Glomerular visceral epithelial cell (primary cell): Measurements from ENCODE around the gene VPREB3.
A peak's percentile ranks its signal among the peaks of the same experiment; 100 is the strongest.

Experiments used
- DNase-seq: peaks from one replicate; pipeline ENCODE4 v3.0.0-alpha.2; 2016; ENCODE audit errors: extremely low spot score

VPREB3 gene

DNA sequence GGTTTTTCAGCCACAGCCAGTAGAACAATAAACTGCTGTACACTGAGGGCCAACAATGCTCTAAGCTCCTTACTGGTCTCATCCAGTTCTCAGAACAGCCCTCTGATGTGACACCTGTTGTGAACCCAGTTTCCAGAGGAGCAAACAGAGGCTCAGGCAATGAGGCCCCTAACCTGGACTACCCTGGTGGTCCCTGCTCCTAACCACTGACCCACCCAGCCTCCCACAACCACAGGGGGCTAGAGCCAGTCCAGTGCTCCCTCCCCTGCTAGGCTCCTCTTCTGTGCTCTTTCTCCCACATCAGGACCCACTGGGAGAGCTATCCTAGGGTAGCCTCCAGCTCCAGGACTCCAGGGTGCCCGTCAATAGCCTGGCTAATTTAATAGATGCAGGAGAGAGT is 28.5 kb upstream of the VPREB3 start:
- no peak for DNase-seq

DNA sequence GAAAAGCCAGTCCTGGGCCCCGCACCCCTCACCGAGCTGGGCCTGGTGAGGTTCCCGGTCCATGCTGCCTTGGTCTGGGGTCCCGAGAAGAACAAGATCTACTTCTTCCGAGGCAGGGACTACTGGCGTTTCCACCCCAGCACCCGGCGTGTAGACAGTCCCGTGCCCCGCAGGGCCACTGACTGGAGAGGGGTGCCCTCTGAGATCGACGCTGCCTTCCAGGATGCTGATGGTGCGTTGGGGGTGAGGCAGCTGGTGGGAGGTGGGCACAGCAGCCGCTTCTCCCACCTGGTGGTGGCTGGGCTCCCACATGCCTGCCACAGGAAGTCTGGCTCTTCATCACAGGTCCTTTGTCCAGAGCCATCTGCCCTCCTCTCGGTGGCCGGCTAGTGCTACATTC is 28.0 kb upstream of the VPREB3 start:
- DNase-seq: no peak

DNA sequence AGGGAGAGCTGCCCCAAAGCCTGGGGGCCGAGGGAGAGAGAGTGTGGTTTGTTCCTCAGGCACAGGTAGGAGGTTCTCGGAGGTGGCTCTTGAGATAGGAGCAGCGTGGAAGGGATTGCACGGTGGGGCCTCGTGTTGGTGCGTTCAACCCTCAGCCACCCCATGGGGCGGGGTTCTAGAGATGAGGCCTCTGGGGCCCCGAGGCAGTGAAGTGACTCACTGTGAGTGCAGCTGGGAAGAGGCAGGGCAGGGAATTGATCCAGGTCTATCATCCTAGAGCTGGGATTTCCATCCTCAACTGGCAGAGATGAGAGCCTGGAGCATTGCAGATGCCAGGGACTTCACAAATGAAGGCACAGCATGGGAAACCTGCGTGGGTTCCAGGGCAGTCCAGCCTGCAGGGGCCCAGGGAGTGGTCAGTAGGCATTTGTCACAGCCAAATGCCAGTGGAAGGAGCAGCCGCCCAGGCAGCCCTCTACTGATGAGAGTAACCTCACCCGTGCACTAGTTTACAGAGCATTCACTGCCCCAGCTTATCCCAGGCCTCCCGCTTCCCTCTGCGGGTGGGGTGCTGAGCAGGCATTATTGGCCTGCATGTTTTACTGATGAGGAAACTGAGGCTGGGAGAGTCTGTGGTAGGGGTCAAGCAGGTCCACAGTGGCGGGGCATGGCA is 27.4 kb upstream of the VPREB3 start:
- DNase-seq: peak; percentile 49

- DNase-seq: no peak
These were observed 26.8 kb upstream of the VPREB3 start for GRCh38 chr22:23781065-23781464.

DNA sequence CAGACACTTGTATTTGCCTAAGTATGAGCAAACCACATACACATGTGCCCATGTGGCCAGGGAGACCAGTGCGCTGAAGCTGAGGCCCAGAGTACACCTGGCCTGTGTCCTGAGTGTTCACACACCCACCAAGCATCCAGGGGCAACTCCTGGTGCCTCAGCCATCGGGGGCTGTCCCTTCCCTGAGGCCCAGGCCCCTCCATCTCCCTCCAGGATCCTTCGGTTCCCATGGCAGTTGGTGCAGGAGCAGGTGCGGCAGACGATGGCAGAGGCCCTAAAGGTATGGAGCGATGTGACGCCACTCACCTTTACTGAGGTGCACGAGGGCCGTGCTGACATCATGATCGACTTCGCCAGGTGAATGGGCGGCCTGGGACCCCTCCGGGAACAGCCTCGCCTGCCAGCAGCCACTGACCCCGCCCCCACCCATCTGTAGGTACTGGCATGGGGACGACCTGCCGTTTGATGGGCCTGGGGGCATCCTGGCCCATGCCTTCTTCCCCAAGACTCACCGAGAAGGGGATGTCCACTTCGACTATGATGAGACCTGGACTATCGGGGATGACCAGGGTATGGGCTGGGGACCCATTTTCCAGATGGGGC is 26.0 kb upstream of the VPREB3 start:
- DNase-seq: no peak

GRCh38 chr22:23779731-23780130 is 25.5 kb upstream of the VPREB3 start:
- no peak for DNase-seq

DNA sequence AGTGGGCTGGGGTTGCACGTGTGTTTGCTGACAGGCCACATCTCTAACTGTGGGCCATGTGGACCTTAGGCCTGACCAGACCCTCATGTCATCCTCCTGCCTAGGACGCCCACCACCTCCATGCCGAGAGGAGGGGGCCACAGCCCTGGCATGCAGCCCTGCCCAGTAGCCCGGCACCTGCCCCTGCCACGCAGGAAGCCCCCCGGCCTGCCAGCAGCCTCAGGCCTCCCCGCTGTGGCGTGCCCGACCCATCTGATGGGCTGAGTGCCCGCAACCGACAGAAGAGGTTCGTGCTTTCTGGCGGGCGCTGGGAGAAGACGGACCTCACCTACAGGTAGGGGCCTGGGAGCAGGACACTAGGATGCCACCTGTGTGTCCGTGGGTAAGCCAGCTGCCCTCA is 24.9 kb upstream of the VPREB3 start:
- DNase-seq: no peak

GRCh38 chr22:23778577-23778900 is 24.3 kb upstream of the VPREB3 start:
- DNase-seq: no peak

- no peak for DNase-seq
These were observed 23.8 kb upstream of the VPREB3 start for GRCh38 chr22:23777776-23778576.

- no peak for DNase-seq
These were observed 21.7 kb upstream of the VPREB3 start for GRCh38 chr22:23775779-23776375.

DNA sequence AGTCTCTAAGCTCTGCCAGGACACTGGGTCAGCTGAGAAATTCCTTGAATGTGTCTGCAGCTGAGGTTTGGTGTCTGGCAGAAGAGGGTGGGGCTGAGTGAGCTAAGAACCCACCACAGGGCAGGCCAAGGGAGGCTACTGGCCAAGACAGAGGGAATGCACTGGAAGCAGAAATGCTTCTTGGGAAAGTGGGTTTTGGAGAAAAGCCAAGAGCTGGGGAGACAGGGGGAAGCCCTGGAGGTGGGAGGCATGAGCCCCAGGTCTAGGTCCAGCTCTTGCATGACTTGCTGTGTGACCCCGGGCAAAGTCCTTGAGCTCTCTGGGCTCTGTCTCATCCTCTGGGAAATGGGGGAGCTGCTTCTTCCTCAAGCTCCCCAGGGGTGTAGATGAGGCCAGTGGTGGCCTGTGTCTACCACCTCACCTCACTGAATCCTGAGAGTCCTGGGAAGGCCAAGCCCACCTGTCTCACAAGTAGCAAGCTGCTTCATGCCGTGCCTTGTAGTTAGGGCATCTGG is 20.8 kb upstream of the VPREB3 start:
- peak; percentile 75 for DNase-seq

DNA sequence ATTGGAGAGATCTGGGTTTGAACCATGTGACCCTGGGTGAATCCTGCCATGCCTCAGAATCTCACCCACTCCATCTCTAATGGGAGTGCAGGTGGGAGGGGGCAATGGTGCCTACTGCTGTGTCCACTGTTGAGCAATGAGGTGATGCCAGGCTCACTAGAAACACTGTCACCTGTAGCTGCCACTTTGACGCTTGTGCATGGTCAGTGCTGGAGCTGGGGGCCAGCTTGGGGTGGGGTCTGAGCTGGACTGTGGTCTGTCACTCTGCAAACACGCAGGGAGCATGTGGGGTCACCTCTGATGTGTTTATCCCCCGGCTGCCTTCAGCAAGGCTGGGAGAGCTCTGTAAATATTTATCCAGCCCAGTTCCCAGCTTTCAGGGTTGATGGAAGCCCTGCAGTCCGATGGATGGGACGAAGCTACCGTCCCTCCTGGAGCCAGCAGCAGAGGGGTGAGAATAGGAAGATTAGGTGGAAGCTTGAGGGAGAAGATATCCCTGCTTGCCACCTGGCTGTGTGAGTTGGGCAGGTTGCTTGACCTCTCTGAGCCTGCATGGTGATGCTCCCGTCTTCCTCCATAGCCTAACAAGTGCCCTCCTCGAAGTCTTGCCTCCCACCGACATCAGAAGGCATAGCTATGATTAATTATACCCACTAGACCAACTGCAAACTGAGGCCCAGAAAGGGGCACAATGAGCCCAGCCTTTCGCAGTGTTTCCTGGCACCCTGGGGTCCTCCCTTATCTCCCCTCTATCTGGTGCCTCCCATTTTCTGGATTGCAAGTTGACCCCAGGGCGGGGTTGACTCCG is 20.1 kb upstream of the VPREB3 start:
- DNase-seq: no peak

GRCh38 chr22:23773483-23774113 is 19.4 kb upstream of the VPREB3 start:
- DNase-seq: no peak

- peak; percentile 47 for DNase-seq
These were observed 18.6 kb upstream of the VPREB3 start, which contains the start of gene MMP11 for GRCh38 chr22:23772649-23773473. TSS of gene MMP11 (plus strand) at chr22:23772849. CDS start at chr22:23772871, 22 bp downstream.

DNA sequence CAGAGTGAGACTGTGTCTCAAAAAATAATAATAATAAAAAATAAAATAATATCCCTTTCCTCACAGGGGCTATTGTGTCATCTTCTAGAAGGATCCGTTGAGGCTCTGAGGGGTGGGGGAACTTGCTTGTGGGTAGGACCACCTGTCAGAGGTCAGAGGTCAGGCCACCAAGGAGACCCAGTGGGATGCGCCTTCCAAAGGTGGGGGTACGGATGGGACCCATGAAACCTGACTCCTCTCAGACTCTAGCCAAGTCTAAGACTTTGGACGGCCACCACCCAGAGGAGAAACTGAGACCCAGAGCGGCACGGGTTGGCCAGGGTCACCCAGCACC is 18.1 kb upstream of the VPREB3 start:
- DNase-seq: no peak

- DNase-seq: no peak
These were observed 15.2 kb upstream of the VPREB3 start for GRCh38 chr22:23769321-23769965.

GRCh38 chr22:23767673-23768548 is 13.7 kb upstream of the VPREB3 start, which contains the start of gene CHCHD10:
TSS of gene CHCHD10 (minus strand) at chr22:23767972. CDS start at chr22:23767874, 98 bp downstream.
- DNase-seq: peak; percentile 54

DNA sequence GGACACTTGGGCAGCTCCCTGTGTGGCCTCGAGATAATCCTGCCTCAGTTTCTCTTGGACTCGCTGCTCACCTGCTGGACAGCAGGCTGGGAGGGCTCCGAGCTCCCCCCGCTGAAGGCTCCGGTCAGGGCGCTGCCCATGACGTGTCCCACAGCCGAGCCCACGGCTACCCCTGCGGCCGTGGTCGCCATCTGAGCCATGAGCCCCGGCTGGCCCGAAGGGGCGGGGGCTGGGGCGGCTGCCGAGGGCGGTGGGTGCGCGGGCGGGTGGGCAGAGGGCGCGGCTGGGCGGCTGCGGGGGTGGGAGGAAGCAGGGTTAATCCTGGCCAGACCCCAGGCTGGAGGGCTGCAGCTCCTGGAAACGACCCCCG is 13.1 kb upstream of the VPREB3 start:
- DNase-seq: no peak
